Panc1 (cell line): Measurements from ENCODE around the gene KRTAP9-9. TPM values are rescaled to one million over a fixed set of nuclear protein-coding genes. Genes with fewer than 3 reads are reported as not detected.
"Not testable (repeated sequence)": the region's sequence is repeated elsewhere in the genome, so short reads cannot be mapped to it uniquely, and the experiment has no call there.

Source experiments
- ATAC-seq: fragments of 200-7000 bp; cut with Tn5 transposase; 2 replicates; pipeline ENCODE4 v1.9.1; 2020; ENCODE audit warnings: mild to moderate bottlenecking, moderate library complexity
- BruUV-seq: library from RNA; stranded (reverse); fragments of 400-500 nt; replicated peaks from 2 replicates; lab custom pipeline; 2021; lab: Mats Ljungman, UMichigan
- CTCF ChIA-PET: fragments of 300-600 bp; sonication (Branson Sonifier 250); formaldehyde crosslinking; loops from one replicate; lab custom pipeline; 2022; ENCODE audit warnings: antibody characterized with exemption; lab: Charles Lee
- POLR2A ChIA-PET: fragments of 300-600 bp; sonication (Branson Sonifier 250); formaldehyde crosslinking; loops from one replicate; lab custom pipeline; 2022; ENCODE audit warnings: antibody characterized with exemption; lab: Charles Lee
- DNase-seq: peaks from one replicate; pipeline ENCODE4 v3.0.0-alpha.2; 2010; ENCODE audit warnings: low read depth, low spot score
- H3K27ac ChIP-seq: 2 replicates; pipeline ENCODE4 v1.5.1; 2011; ENCODE audit warnings: mild to moderate bottlenecking, low read length, inconsistent platforms
- H3K27me3 ChIP-seq: fragments of 200-500 bp; sonication (Bioruptor generic); 2 replicates; pipeline ENCODE4 v1.6.0; 2014; ENCODE audit warnings: low read length, inconsistent platforms; ENCODE audit not compliant: control insufficient read depth, insufficient read depth
- H3K36me3 ChIP-seq: fragments of 200-500 bp; sonication (Bioruptor generic); 2 replicates; pipeline ENCODE4 v1.5.1; 2014; ENCODE audit warnings: inconsistent platforms, mild to moderate bottlenecking, low read length, moderate library complexity; ENCODE audit not compliant: control insufficient read depth, insufficient read depth
- H3K4me1 ChIP-seq: 2 replicates; pipeline ENCODE4 v1.5.1; 2011; ENCODE audit warnings: inconsistent platforms, mild to moderate bottlenecking, low read length, moderate library complexity; ENCODE audit not compliant: control insufficient read depth, insufficient read depth
- H3K4me3 ChIP-seq, 2 experiments: 2 replicates each; pipeline ENCODE4 v1.5.1; 2011 to 2012; ENCODE audit warnings: low read depth in 2 of 2, low read length in 2 of 2, mild to moderate bottlenecking in 2 of 2, inconsistent platforms in 1 of 2, moderate library complexity in 1 of 2
- H3K9me3 ChIP-seq: fragments of 200-500 bp; sonication (Bioruptor generic); 2 replicates; pipeline ENCODE4 v1.5.1; 2014; ENCODE audit warnings: low read depth, mild to moderate bottlenecking, inconsistent platforms, low read length, moderate library complexity; ENCODE audit not compliant: control insufficient read depth, insufficient read depth
- POLR2AphosphoS5 ChIP-seq: IDR thresholded peaks from 2 replicates; pipeline ENCODE4 v1.6.1; 2012; ENCODE audit warnings: mild to moderate bottlenecking, low read depth, low read length, moderate library complexity
- SIN3A ChIP-seq: IDR thresholded peaks from 2 replicates; pipeline ENCODE4 v1.6.1; 2012; ENCODE audit warnings: low read depth, mild to moderate bottlenecking, low read length, moderate library complexity, borderline replicate concordance; ENCODE audit not compliant: insufficient read depth
- TCF7L2 ChIP-seq: IDR thresholded peaks from 2 replicates; pipeline ENCODE4 v1.6.1; 2011; ENCODE audit warnings: mild to moderate bottlenecking, low read depth, low read length, inconsistent platforms
- in situ Hi-C: cut with HindIII; loops from 2 replicates; pipeline ENCODE4 v1.10.0; 2016; ENCODE audit warnings: low sequenced_read_pairs, low pct_unique_long_range_greater_than_20kb
- intact Hi-C: fragments of 100-400 bp; cut with micrococcal nuclease; formaldehyde crosslinking; loops from one replicate; pipeline ENCODE4 v1.10.0; 2022; ENCODE audit not compliant: unreplicated experiment
- total RNA-seq: library from RNA; stranded (reverse); gene quantifications from one replicate; pipeline ENCODE4 v1.2.1, GENCODE V29; 2021; ENCODE audit not compliant: unreplicated experiment
- TF ChIP-seq, protein P1 (sequence below): fragments of 450-650 bp; IDR thresholded peaks from 2 replicates; pipeline ENCODE4 v1.5.1; 2017; ENCODE audit warnings: mild to moderate bottlenecking
- TF ChIP-seq, protein P2 (sequence below), 2 experiments: IDR thresholded peaks; 2 replicates each; pipeline ENCODE4 v1.6.1; 2011 to 2012; ENCODE audit warnings: low read depth in 2 of 2, control low read depth in 1 of 2, low read length in 1 of 2, mild to moderate bottlenecking in 1 of 2, moderate library complexity in 1 of 2; ENCODE audit not compliant: insufficient read depth in 1 of 2

KRTAP9-9 gene
- total RNA-seq, 1 experiment from 2014 or later = not detected

DNA sequence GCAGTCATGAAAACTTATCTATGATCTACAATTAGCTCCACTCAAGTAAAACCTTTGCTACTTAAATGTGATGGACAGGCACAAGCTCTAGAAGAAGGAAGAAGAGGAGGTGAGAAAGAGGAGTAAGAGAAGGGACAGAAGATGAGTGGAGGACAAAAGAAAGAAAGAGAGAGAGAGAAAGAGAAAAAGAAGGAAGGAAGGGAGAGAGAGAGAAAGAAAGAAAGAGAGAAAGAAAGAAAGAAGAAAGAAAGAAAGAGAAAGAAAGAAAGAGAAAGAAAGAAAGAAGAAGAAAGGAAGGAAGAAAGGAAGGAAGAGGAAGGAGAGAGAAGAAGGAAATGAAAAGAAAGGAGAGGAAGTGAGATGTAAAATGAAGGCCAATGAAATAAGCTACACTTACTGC, 25.1 kb upstream of the KRTAP9-9 start:
- intact Hi-C loops (no loop called here), in situ Hi-C loops (no loop called here)
- TF ChIP-seq SIN3A = no peak
- TF ChIP-seq, protein P1, sequence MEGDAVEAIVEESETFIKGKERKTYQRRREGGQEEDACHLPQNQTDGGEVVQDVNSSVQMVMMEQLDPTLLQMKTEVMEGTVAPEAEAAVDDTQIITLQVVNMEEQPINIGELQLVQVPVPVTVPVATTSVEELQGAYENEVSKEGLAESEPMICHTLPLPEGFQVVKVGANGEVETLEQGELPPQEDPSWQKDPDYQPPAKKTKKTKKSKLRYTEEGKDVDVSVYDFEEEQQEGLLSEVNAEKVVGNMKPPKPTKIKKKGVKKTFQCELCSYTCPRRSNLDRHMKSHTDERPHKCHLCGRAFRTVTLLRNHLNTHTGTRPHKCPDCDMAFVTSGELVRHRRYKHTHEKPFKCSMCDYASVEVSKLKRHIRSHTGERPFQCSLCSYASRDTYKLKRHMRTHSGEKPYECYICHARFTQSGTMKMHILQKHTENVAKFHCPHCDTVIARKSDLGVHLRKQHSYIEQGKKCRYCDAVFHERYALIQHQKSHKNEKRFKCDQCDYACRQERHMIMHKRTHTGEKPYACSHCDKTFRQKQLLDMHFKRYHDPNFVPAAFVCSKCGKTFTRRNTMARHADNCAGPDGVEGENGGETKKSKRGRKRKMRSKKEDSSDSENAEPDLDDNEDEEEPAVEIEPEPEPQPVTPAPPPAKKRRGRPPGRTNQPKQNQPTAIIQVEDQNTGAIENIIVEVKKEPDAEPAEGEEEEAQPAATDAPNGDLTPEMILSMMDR = no peak
- no peak for TF ChIP-seq TCF7L2
- TF ChIP-seq, protein P2, sequence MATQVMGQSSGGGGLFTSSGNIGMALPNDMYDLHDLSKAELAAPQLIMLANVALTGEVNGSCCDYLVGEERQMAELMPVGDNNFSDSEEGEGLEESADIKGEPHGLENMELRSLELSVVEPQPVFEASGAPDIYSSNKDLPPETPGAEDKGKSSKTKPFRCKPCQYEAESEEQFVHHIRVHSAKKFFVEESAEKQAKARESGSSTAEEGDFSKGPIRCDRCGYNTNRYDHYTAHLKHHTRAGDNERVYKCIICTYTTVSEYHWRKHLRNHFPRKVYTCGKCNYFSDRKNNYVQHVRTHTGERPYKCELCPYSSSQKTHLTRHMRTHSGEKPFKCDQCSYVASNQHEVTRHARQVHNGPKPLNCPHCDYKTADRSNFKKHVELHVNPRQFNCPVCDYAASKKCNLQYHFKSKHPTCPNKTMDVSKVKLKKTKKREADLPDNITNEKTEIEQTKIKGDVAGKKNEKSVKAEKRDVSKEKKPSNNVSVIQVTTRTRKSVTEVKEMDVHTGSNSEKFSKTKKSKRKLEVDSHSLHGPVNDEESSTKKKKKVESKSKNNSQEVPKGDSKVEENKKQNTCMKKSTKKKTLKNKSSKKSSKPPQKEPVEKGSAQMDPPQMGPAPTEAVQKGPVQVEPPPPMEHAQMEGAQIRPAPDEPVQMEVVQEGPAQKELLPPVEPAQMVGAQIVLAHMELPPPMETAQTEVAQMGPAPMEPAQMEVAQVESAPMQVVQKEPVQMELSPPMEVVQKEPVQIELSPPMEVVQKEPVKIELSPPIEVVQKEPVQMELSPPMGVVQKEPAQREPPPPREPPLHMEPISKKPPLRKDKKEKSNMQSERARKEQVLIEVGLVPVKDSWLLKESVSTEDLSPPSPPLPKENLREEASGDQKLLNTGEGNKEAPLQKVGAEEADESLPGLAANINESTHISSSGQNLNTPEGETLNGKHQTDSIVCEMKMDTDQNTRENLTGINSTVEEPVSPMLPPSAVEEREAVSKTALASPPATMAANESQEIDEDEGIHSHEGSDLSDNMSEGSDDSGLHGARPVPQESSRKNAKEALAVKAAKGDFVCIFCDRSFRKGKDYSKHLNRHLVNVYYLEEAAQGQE (IDR thresholded peaks at IDR 0.05; ENCODE audit: insufficient read depth in 1 of 2, low read depth in 2 of 2, low read length in 1 of 2) = no peak
- no peak for TF ChIP-seq POLR2AphosphoS5
- H3K27ac ChIP-seq = no peak overlapping the region
- ChIA-PET CTCF (no interaction called here), POLR2A (no interaction called here)
- BruUV-seq = no TSS peak
- H3K27me3 ChIP-seq = peaks cover 40% of the 10 kb centered on the region
- DNase-seq (no peak), ATAC-seq (no peak)
- no peaks in the 10 kb centered on the region for H3K36me3 ChIP-seq
- H3K4me3 ChIP-seq = no peak overlapping the region
- H3K9me3 ChIP-seq = no peaks in the 10 kb centered on the region
- no peaks in the 10 kb centered on the region for H3K4me1 ChIP-seq

DNA sequence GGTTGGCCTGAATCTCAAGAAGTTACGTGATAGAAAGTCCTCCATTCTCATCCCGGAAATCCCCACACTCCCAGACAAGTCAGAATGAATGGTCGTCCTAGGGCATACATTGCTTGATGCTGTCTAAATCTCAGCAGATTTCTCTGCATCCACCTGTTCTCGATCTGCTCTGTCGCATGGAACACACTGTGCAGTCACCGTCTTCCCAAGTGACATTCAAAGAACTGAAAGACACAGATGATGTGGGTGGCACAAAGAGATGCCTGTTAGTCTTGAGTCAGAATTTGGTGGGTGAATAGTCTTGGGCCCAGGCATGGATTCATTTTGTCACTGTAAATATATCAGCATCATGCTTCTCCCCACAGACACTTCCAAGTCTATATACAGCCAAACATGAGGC, 23.5 kb upstream of the KRTAP9-9 start:
- no TSS peak for BruUV-seq
- POLR2A ChIA-PET = no interaction called here
- intact Hi-C loops (no loop called here), in situ Hi-C loops (no loop called here)
- Histone ChIP-seq H3K36me3 (no peaks in the 10 kb centered on the region), H3K4me1 (no peaks in the 10 kb centered on the region), H3K27ac (no peak overlapping the region), H3K27me3 (peaks cover 42% of the 10 kb centered on the region), H3K4me3 (no peak overlapping the region), H3K9me3 (no peaks in the 10 kb centered on the region)
- no peak for ATAC-seq
- CTCF ChIA-PET = no interaction called here
- TF ChIP-seq, protein P1 = no peak
- TF ChIP-seq POLR2AphosphoS5 (no peak), SIN3A (no peak), TCF7L2 (no peak)
- TF ChIP-seq, protein P2 (IDR thresholded peaks at IDR 0.05; ENCODE audit: insufficient read depth in 1 of 2, low read depth in 2 of 2, low read length in 1 of 2) = no peak
- DNase-seq = no peak

DNA sequence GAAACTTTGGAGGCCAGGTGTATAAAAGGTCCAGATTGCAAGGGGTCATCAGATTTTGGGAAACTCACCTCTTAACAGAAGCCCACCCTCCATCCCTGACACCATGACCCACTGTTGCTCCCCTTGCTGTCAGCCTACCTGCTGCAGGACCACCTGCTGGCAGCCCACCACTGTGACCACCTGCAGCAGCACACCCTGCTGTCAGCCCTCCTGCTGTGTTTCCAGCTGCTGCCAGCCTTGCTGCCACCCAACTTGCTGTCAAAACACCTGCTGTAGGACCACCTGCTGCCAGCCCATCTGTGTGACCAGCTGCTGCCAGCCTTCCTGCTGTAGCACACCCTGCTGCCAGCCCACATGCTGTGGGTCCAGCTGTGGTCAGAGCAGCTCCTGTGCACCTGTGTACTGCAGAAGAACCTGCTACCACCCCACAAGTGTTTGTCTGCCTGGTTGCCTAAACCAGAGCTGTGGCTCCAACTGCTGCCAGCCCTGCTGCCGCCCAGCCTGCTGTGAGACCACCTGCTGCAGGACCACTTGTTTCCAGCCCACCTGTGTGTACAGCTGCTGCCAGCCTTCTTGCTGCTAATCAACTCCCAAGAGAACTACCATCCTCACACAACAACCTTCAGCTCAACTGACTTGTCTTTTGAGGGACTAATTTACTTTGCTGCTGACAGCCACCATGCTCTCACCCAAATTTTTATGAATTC, 22.6 kb upstream of the KRTAP9-9 start, which contains the start of gene KRTAP9-3:
KRTAP9-3 (plus strand) TSS at position 51 of the 707 bp plus-strand sequence; CDS start at position 104, 53 bp downstream.
- not testable (repeated sequence) for BruUV-seq, ATAC-seq
- CTCF ChIA-PET = interaction anchor here (0.6 kb wide), 1 partner anchor 90 kb away, joined by 4 read pairs; no protein-coding TSS in a partner anchor

More for the DNA sequence above, 22.6 kb upstream of the KRTAP9-9 start, which contains the start of gene KRTAP9-3:
- in situ Hi-C loops, POLR2A ChIA-PET, intact Hi-C loops, H3K9me3 ChIP-seq, H3K27ac ChIP-seq, DNase-seq, H3K36me3 ChIP-seq, H3K4me1 ChIP-seq, H3K4me3 ChIP-seq: not testable (repeated sequence)
- H3K27me3 ChIP-seq = peaks cover 42% of the 10 kb centered on the region
